HepG2 (cell line): ENCODE results near the gene FIZ1. TPM values are rescaled to one million over a fixed set of nuclear protein-coding genes. Genes with fewer than 3 reads are reported as not detected.
A peak's percentile ranks its signal among the peaks of the same experiment; 100 is the strongest.

Source experiments
- FOXM1 ChIP-seq: sonication (generic); formaldehyde crosslinking; IDR thresholded peaks from 2 replicates; pipeline ENCODE4 v1.5.0; 2020; ENCODE audit warnings: missing genetic modification reagents
- GABPA ChIP-seq, 2 experiments: IDR thresholded peaks; 2 replicates each; pipeline ENCODE4 v1.6.1; 2011 to 2016; ENCODE audit warnings: low read depth in 2 of 2, low read length in 1 of 2, missing biosample characterization in 1 of 2, missing genetic modification characterization in 1 of 2
- HOXA3 ChIP-seq: sonication (generic); formaldehyde crosslinking; IDR thresholded peaks from 2 replicates; pipeline ENCODE4 v1.5.0; 2020; ENCODE audit warnings: missing genetic modification reagents
- KLF15 ChIP-seq: sonication (generic); formaldehyde crosslinking; IDR thresholded peaks from 2 replicates; pipeline ENCODE4 v1.8.1; 2023; ENCODE audit warnings: borderline replicate concordance, mild to moderate bottlenecking, inconsistent platforms, missing genetic modification reagents, mixed read lengths
- MEF2D ChIP-seq: sonication (generic); formaldehyde crosslinking; IDR thresholded peaks from 2 replicates; pipeline ENCODE4 v1.5.1; 2020; ENCODE audit warnings: mild to moderate bottlenecking, missing genetic modification reagents
- SMC3 ChIP-seq: IDR thresholded peaks from 2 replicates; pipeline ENCODE4 v1.6.1; 2011; ENCODE audit warnings: low read length, improper control_type of control experiment
- TOE1 ChIP-seq: sonication (generic); formaldehyde crosslinking; IDR thresholded peaks from 2 replicates; pipeline ENCODE4 v1.4.0; 2020; ENCODE audit warnings: mild to moderate bottlenecking, missing genetic modification reagents
- ZFP62 ChIP-seq: sonication (generic); formaldehyde crosslinking; IDR thresholded peaks from 2 replicates; pipeline ENCODE4 v1.4.0; 2020; ENCODE audit warnings: missing genetic modification reagents
- ZFX ChIP-seq: sonication (generic); formaldehyde crosslinking; IDR thresholded peaks from 2 replicates; pipeline ENCODE4 v1.4.0; 2020; ENCODE audit warnings: mild to moderate bottlenecking, low read depth, missing genetic modification reagents, moderate library complexity
- ZNF160 ChIP-seq: sonication (generic); formaldehyde crosslinking; IDR thresholded peaks from 2 replicates; pipeline ENCODE4 v1.8.0; 2022; ENCODE audit warnings: mild to moderate bottlenecking, inconsistent platforms, missing genetic modification reagents
- ZNF224 ChIP-seq: sonication (generic); formaldehyde crosslinking; IDR thresholded peaks from 2 replicates; pipeline ENCODE4 v1.5.0; 2020; ENCODE audit warnings: mild to moderate bottlenecking, missing genetic modification reagents
- ZNF33A ChIP-seq: sonication (generic); formaldehyde crosslinking; IDR thresholded peaks from 2 replicates; pipeline ENCODE4 v1.5.1; 2020; ENCODE audit warnings: missing genetic modification reagents, mild to moderate bottlenecking, moderate library complexity, borderline replicate concordance
- ZNF749 ChIP-seq: sonication (generic); formaldehyde crosslinking; IDR thresholded peaks from 2 replicates; pipeline ENCODE4 v1.8.0; 2022; ENCODE audit warnings: mild to moderate bottlenecking, missing genetic modification reagents, moderate library complexity, borderline replicate concordance
- ZNF788 ChIP-seq: sonication (generic); formaldehyde crosslinking; IDR thresholded peaks from 2 replicates; pipeline ENCODE4 v1.5.0; 2020; ENCODE audit warnings: mild to moderate bottlenecking, missing genetic modification reagents, borderline replicate concordance
- polyA plus RNA-seq, 8 experiments: library from polyadenylated mRNA; depleted of rRNA in 3 of 8; stranded (reverse) in 7 of 8; unstranded in 1 of 8; fragments of >200 nt; fragmentation: Illumina TruSeq in 4 of 8; extraction: Trizol in 4 of 8; gene quantifications; 2 replicates each; pipeline versions ENCODE4 v1.2.1 to v1.2.3, GENCODE V29; 2011 to 2016; ENCODE audit warnings: low read depth in 4 of 8, missing spikeins in 1 of 8, mixed read lengths in 1 of 8; ENCODE audit not compliant: insufficient read depth in 1 of 8
- total RNA-seq, 5 experiments: library from RNA; depleted of rRNA; stranded (reverse); fragments of >200 nt; fragmentation: Illumina TruSeq; extraction: Trizol; gene quantifications; 2 replicates each; pipeline ENCODE4 v1.2.3, GENCODE V29; 2016; ENCODE audit warnings: low read depth in 1 of 5
- TF ChIP-seq, protein P1 (sequence below): sonication (generic); formaldehyde crosslinking; IDR thresholded peaks from 2 replicates; pipeline ENCODE4 v1.5.0; 2020; ENCODE audit warnings: missing genetic modification reagents, mild to moderate bottlenecking, borderline replicate concordance
- TF ChIP-seq, protein P2 (sequence below): sonication (generic); formaldehyde crosslinking; IDR thresholded peaks from 2 replicates; pipeline ENCODE4 v1.5.0; 2020; ENCODE audit warnings: missing genetic modification reagents
- TF ChIP-seq, protein P3 (sequence below): sonication (generic); formaldehyde crosslinking; IDR thresholded peaks from 2 replicates; pipeline ENCODE4 v1.5.1; 2020; ENCODE audit warnings: mild to moderate bottlenecking, moderate library complexity, missing genetic modification reagents
- TF ChIP-seq, protein P4 (sequence below): sonication (generic); formaldehyde crosslinking; IDR thresholded peaks from 2 replicates; pipeline ENCODE4 v1.5.0; 2020; ENCODE audit warnings: mild to moderate bottlenecking, missing genetic modification reagents, moderate library complexity
- TF ChIP-seq, protein P5 (sequence below): sonication (generic); formaldehyde crosslinking; IDR thresholded peaks from 2 replicates; pipeline ENCODE4 v1.4.0; 2020; ENCODE audit warnings: missing genetic modification reagents
- TF ChIP-seq, protein P6 (sequence below): sonication (generic); formaldehyde crosslinking; IDR thresholded peaks from 2 replicates; pipeline ENCODE4 v1.8.1; 2023; ENCODE audit warnings: mild to moderate bottlenecking, missing genetic modification reagents

The FIZ1 gene
- total and polyA plus RNA-seq, 2 of the 13 experiments (the other 11 are each of a cell fraction or from before 2014, with no cell fraction given) = 3.6 to 5.9 TPM

DNA sequence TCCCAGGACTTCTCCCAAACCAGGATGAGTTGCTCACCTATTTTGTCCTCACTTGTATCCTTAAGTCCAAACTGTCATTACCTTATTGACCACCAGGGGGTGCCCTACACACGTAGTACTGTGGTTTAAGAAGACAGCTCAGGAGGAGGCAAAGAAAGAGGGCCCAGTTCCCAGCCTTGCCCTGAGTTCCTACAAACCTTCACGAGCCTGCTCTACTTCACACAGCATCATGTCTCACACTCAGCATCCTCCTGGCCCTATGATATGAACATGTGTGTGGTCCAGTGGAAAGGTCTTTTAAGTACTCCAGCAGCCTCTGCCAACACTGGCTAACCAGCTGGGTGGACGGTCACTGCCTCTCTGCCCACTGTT, 33.1 kb upstream of the FIZ1 start (continued):
- TF ChIP-seq GABPA (IDR thresholded peaks at IDR 0.05; ENCODE audit: low read depth, low read length) (no peak), GABPA (CRISPR knock-in tag; IDR thresholded peaks at IDR 0.05; ENCODE audit: low read depth) (peak; percentile 35), ZNF224 (no peak), ZNF788 (CRISPR knock-in tag) (no peak), FOXM1 (CRISPR knock-in tag) (no peak), ZNF749 (CRISPR knock-in tag) (no peak), KLF15 (no peak), ZNF160 (no peak), ZFP62 (CRISPR knock-in tag) (no peak), HOXA3 (CRISPR knock-in tag) (no peak), ZFX (no peak), TOE1 (CRISPR knock-in tag) (no peak), MEF2D (CRISPR knock-in tag) (0 out of 2 replicates have a peak, but pooled peaks have one; percentile 3), SMC3 (peak; percentile 41), ZNF33A (no peak)
- TF ChIP-seq, protein P1, sequence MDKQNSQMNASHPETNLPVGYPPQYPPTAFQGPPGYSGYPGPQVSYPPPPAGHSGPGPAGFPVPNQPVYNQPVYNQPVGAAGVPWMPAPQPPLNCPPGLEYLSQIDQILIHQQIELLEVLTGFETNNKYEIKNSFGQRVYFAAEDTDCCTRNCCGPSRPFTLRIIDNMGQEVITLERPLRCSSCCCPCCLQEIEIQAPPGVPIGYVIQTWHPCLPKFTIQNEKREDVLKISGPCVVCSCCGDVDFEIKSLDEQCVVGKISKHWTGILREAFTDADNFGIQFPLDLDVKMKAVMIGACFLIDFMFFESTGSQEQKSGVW (CRISPR knock-in tag) = no peak
- TF ChIP-seq, protein P2, sequence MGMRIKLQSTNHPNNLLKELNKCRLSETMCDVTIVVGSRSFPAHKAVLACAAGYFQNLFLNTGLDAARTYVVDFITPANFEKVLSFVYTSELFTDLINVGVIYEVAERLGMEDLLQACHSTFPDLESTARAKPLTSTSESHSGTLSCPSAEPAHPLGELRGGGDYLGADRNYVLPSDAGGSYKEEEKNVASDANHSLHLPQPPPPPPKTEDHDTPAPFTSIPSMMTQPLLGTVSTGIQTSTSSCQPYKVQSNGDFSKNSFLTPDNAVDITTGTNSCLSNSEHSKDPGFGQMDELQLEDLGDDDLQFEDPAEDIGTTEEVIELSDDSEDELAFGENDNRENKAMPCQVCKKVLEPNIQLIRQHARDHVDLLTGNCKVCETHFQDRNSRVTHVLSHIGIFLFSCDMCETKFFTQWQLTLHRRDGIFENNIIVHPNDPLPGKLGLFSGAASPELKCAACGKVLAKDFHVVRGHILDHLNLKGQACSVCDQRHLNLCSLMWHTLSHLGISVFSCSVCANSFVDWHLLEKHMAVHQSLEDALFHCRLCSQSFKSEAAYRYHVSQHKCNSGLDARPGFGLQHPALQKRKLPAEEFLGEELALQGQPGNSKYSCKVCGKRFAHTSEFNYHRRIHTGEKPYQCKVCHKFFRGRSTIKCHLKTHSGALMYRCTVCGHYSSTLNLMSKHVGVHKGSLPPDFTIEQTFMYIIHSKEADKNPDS (CRISPR knock-in tag) = no peak
- TF ChIP-seq, protein P3, sequence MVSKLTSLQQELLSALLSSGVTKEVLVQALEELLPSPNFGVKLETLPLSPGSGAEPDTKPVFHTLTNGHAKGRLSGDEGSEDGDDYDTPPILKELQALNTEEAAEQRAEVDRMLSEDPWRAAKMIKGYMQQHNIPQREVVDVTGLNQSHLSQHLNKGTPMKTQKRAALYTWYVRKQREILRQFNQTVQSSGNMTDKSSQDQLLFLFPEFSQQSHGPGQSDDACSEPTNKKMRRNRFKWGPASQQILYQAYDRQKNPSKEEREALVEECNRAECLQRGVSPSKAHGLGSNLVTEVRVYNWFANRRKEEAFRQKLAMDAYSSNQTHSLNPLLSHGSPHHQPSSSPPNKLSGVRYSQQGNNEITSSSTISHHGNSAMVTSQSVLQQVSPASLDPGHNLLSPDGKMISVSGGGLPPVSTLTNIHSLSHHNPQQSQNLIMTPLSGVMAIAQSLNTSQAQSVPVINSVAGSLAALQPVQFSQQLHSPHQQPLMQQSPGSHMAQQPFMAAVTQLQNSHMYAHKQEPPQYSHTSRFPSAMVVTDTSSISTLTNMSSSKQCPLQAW (CRISPR knock-in tag) = 0 out of 2 replicates have a peak, but pooled peaks have one; percentile 22
- TF ChIP-seq, protein P4, sequence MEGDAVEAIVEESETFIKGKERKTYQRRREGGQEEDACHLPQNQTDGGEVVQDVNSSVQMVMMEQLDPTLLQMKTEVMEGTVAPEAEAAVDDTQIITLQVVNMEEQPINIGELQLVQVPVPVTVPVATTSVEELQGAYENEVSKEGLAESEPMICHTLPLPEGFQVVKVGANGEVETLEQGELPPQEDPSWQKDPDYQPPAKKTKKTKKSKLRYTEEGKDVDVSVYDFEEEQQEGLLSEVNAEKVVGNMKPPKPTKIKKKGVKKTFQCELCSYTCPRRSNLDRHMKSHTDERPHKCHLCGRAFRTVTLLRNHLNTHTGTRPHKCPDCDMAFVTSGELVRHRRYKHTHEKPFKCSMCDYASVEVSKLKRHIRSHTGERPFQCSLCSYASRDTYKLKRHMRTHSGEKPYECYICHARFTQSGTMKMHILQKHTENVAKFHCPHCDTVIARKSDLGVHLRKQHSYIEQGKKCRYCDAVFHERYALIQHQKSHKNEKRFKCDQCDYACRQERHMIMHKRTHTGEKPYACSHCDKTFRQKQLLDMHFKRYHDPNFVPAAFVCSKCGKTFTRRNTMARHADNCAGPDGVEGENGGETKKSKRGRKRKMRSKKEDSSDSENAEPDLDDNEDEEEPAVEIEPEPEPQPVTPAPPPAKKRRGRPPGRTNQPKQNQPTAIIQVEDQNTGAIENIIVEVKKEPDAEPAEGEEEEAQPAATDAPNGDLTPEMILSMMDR (CRISPR knock-in tag) = peak; percentile 85
- TF ChIP-seq, protein P5, sequence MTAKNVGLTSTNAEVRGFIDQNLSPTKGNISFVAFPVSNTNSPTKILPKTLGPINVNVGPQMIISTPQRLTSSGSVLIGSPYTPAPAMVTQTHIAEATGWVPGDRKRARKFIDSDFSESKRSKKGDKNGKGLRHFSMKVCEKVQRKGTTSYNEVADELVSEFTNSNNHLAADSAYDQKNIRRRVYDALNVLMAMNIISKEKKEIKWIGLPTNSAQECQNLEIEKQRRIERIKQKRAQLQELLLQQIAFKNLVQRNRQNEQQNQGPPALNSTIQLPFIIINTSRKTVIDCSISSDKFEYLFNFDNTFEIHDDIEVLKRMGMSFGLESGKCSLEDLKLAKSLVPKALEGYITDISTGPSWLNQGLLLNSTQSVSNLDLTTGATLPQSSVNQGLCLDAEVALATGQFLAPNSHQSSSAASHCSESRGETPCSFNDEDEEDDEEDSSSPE = no peak
- TF ChIP-seq, protein P6, sequence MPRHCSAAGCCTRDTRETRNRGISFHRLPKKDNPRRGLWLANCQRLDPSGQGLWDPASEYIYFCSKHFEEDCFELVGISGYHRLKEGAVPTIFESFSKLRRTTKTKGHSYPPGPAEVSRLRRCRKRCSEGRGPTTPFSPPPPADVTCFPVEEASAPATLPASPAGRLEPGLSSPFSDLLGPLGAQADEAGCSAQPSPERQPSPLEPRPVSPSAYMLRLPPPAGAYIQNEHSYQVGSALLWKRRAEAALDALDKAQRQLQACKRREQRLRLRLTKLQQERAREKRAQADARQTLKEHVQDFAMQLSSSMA = no peak
